Large intestine (tissue), 3 donors: ENCODE data around the gene SASH1. TPM values are rescaled to one million over a fixed set of nuclear protein-coding genes. Genes with fewer than 3 reads are reported as not detected.
A peak's percentile ranks its signal among the peaks of the same experiment; 100 is the strongest.
"Not testable (repeated sequence)": the region's sequence is repeated elsewhere in the genome, so short reads cannot be mapped to it uniquely, and the experiment has no call there.

Experiments
- DNase-seq, 2 donors: peaks; one replicate each; pipeline versions ENCODE4 v3.0.0 to v3.0.0-alpha.2; 2013
- H3K27ac ChIP-seq: one replicate; pipeline ENCODE4 v1.5.1; 2013; ENCODE audit warnings: low read length
- H3K27me3 ChIP-seq: 2 replicates; pipeline ENCODE4 v1.6.1; 2013; ENCODE audit warnings: low read length; ENCODE audit not compliant: control insufficient read depth, insufficient read depth
- H3K36me3 ChIP-seq: 2 replicates; pipeline ENCODE4 v1.6.1; 2013; ENCODE audit warnings: low read length; ENCODE audit not compliant: control insufficient read depth, insufficient read depth
- H3K4me1 ChIP-seq: one replicate; pipeline ENCODE4 v1.6.1; 2013; ENCODE audit warnings: low read length; ENCODE audit not compliant: control insufficient read depth, insufficient read depth
- H3K4me3 ChIP-seq: one replicate; pipeline ENCODE4 v1.5.1; 2013; ENCODE audit warnings: low read length
- H3K9me3 ChIP-seq: one replicate; pipeline ENCODE4 v1.6.1; 2013; ENCODE audit warnings: mild to moderate bottlenecking, low read depth, low read length, moderate library complexity; ENCODE audit not compliant: control insufficient read depth
- WGBS: methylation state at CpG from one replicate; pipeline ENCODE4 v1.1.5; 2013; ENCODE audit warnings: low lambda C conversion rate; ENCODE audit not compliant: insufficient coverage; 5-methylcytosine and 5-hydroxymethylcytosine counted together
- polyA plus RNA-seq: library from polyadenylated mRNA; unstranded; fragments of 120-200 nt; gene quantifications from one replicate; pipeline ENCODE4 v1.2.1, GENCODE V29; 2013

The SASH1 gene
- polyA plus RNA-seq, 1 donor = 15.9 TPM

DNA sequence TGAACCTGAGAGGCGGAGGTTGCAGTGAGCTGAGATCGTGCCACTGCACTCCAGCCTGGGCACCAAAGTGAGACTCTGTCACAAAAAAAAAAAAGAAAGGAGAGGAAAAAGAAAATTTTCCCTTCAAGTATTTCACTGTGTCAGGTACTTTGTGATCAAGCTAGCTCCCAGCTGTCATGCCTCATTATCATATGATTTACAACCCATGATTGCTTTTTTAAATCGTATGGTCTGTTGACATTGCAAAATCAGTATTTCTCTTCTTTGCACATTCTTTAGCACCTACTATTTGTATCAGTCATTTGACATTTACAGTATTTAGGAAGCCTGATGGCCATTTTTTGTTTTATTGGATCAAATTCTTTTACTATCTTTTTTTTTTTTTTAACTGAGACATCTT is 22.4 kb downstream of the SASH1 start:
- Histone ChIP-seq H3K27ac (no peak overlapping the region), H3K9me3 (no peaks in the 10 kb centered on the region), H3K4me1 (no peaks in the 10 kb centered on the region), H3K36me3 (no peaks in the 10 kb centered on the region), H3K27me3 (no peaks in the 10 kb centered on the region), H3K4me3 (no peak overlapping the region)
- DNase-seq = peak in 1 of 2 donors; percentile 42
- WGBS = 60% methylated on average over 2 of the region's 3 CpGs

DNA sequence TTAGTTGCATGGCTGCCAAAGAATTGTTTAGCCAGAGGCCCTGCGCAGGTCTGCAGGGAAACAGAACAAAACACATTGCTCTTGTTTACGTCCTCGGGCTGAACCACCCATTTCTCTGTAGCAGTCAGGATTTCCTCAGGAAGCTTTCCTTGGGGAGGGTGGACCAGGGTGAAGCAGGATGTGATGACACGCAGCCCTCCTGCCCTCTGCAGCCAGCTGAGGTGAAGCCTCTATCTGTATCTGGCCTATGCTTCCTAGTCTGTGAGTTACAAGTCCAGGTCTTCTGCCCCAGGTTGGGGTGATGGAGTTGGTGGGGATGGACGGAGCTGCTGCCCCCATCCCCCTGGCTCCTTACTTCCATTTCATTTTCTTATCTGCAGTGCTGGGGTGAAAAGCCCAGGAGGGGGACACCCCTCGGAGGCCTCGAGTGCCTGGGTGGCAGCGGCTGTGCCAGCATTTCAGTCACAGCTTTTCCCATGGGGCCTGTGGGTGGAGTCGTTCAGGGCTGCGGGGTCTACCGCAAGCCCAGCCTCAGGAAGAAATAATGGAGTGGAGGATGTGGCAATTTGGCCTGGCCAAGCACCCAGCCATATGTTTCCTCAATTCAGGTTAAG is 24.9 kb downstream of the SASH1 start:
- H3K9me3 ChIP-seq = no peaks in the 10 kb centered on the region
- no peak overlapping the region for H3K4me3 ChIP-seq
- DNase-seq = peak; percentile 12 to 39
- H3K4me1 ChIP-seq = no peaks in the 10 kb centered on the region
- no peaks in the 10 kb centered on the region for H3K36me3 ChIP-seq
- WGBS = 20% methylated on average over 1 of the region's 11 CpGs
- H3K27ac ChIP-seq = no peak overlapping the region
- H3K27me3 ChIP-seq = no peaks in the 10 kb centered on the region

DNA sequence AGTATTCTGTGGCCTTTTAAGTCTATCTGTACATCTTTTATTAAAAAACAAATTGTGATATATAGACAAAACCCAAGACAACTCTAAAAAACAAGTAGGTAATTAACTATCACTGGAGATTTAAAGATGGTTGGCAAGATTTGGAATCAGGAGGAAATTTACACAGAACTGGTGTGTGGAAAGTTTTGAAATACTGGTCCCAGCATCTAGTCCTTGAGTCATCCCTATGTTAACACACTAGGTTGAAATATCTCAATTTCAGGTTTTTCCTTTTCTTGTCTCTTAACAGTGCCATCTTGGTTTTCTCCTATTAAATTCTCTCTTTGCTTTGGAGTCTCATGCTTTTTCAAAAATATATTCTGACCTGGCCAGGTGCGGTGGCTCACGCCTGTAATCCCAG is 27.5 kb downstream of the SASH1 start:
- DNase-seq = no peak
- no peak overlapping the region for H3K27ac ChIP-seq
- H3K4me3 ChIP-seq = no peak overlapping the region
- no peaks in the 10 kb centered on the region for H3K4me1 ChIP-seq
- H3K27me3 ChIP-seq = no peaks in the 10 kb centered on the region
- H3K9me3 ChIP-seq = no peaks in the 10 kb centered on the region
- whole genome bisulfite sequencing = no CpG with 5 or more reads among the region's 2 CpGs
- H3K36me3 ChIP-seq = no peaks in the 10 kb centered on the region

DNA sequence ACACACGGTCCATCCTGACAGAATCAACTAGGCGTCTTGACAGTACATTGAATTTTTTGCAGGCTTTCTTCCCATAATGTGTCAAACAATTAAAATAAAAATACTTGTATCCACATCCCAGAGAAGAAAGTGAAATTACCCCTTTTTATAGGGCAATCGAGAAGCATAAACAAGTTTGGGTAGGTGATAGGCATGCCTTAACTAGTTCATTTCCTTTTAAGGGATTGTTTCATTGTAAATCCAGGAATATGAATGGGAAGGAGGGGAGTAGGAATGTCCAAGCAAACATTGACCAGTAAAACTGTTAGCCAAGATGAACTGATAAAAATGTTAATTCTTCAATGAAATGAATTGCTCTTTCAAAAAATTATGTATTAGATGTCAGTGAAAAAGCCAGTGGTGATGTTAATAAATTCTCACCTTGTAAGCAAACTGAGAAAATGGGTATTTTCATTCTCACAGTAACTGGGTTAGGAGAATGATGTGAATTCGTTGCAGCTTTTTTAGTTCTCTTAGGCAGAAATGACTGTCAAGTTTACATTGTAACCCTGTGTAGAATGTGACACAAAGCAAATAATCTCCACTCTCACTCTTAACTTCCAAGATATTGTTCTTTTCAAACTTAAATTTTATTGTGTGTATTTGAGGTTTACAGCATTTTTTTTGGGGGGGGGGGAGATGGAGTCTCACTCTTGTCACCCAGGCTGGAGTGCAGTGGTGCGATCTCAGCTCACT is 31.6 kb downstream of the SASH1 start:
- H3K27me3 ChIP-seq = no peaks in the 10 kb centered on the region
- no peak overlapping the region for H3K4me3 ChIP-seq
- H3K9me3 ChIP-seq = no peaks in the 10 kb centered on the region
- no peaks in the 10 kb centered on the region for H3K36me3 ChIP-seq
- WGBS = no CpG with 5 or more reads among the region's 5 CpGs
- no peak for DNase-seq
- no peaks in the 10 kb centered on the region for H3K4me1 ChIP-seq
- no peak overlapping the region for H3K27ac ChIP-seq

DNA sequence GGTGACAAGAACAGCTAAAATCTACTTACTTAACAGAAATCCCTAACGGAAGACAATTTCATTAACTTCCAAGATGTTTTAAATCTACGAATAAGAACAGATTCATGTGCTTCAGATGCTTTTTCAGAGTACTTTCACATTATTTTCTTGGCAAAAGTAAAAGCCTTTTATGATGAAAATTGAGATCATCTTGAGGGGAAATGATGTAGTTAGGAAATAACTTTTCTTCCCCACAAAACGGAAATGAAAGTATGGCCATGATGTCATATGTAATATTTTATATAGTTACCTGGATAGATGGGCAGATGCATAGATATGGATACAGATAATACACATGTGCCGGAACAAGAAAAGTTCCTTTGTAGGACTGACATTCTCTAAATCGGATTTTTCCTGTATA is 32.8 kb downstream of the SASH1 start:
- no peak for DNase-seq
- Histone ChIP-seq H3K4me1 (no peaks in the 10 kb centered on the region), H3K9me3 (no peaks in the 10 kb centered on the region), H3K4me3 (no peak overlapping the region), H3K27me3 (no peaks in the 10 kb centered on the region), H3K36me3 (no peaks in the 10 kb centered on the region), H3K27ac (no peak overlapping the region)
- 93% methylated on average over 2 of the region's 5 CpGs for WGBS

DNA sequence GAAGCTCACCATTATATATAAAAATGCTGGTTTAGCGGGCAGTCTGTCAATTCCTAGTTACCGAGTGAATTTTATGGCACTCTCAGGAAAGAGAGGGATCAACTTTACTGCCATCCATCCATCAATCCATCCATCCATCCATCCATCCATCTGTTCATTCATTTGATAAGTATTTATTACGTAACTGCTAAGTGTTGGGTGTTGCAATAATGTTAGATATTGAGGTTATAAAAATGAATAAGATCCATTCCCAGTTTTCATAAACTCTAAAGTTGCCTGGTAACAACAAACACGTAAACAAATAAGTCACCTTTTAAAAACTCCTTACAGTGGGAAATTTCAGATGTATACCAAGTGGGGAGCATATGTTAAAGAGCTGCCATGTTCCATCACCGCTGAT is 36.8 kb downstream of the SASH1 start:
- whole genome bisulfite sequencing = 100% methylated on average over 1 of the region's 5 CpGs
- no peak overlapping the region for H3K4me3 ChIP-seq
- H3K27ac ChIP-seq = no peak overlapping the region

DNA sequence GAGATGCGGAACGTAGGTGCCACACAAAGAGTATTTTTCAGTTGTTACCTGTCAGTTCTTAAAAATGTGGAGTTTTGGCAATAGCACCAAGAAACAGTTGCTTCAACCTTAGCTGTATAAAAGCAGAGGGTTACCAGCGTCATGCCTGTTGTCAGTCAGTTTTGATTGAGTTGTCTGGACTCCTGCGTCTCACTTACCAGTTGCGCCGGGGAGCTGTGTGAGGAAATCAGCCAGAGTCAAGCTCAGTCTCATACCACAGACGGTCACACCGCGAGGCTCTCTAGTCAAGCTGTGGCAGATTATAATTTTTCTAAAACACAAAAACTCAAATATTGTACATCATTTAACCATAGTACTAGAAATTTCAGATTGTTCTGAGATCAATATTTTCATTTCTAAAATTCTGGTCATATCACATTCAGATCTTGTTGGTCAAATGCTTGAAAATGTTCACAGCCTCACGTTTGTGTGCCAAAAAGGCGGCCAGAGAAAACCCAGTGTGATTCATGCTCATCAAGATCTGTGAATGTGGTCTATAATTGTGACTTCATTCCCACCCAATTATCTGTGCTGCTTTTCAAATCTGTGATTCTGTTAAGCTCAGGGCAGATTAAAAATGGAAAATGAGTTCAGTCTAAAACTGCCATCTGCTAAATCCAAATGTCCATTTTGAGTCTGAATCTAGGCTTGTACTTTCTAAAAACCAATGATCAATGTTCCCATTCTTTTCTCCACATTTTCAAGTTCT is 37.5 kb downstream of the SASH1 start:
- H3K27me3 ChIP-seq = no peaks in the 10 kb centered on the region
- 100% methylated on average over 2 of the region's 11 CpGs for WGBS
- H3K4me1 ChIP-seq = no peaks in the 10 kb centered on the region
- H3K36me3 ChIP-seq = no peaks in the 10 kb centered on the region
- no peak overlapping the region for H3K27ac ChIP-seq
- no peak overlapping the region for H3K4me3 ChIP-seq
- no peaks in the 10 kb centered on the region for H3K9me3 ChIP-seq
- DNase-seq = no peak

More for the DNA sequence above, 36.8 kb downstream of the SASH1 start:
- Histone ChIP-seq H3K4me1 (no peaks in the 10 kb centered on the region), H3K27me3 (no peaks in the 10 kb centered on the region), H3K36me3 (no peaks in the 10 kb centered on the region), H3K9me3 (no peaks in the 10 kb centered on the region)
- no peak for DNase-seq

DNA sequence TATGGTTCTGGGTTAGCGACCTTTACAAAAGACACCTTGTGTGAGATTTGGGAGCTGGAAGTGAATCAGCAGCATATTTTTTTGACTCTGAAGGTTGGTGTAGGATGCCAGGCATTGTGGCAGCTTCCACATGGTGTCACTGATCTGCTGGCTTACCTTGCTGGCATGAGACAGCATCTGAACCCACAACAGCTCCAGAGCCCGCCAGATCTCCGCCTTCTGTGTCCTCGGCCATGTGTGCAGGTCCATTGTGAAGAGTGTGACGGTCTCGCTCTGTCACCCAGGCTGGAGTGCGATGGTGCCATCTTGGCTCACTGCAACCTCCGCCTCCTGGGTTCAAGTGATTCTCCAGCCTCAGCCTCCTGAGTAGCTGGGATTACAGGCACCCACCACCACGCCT is 39.4 kb downstream of the SASH1 start:
- WGBS = no CpG with 5 or more reads among the region's 9 CpGs
- H3K27me3 ChIP-seq, H3K27ac ChIP-seq, DNase-seq, H3K4me1 ChIP-seq, H3K36me3 ChIP-seq, H3K9me3 ChIP-seq, H3K4me3 ChIP-seq: not testable (repeated sequence)

DNA sequence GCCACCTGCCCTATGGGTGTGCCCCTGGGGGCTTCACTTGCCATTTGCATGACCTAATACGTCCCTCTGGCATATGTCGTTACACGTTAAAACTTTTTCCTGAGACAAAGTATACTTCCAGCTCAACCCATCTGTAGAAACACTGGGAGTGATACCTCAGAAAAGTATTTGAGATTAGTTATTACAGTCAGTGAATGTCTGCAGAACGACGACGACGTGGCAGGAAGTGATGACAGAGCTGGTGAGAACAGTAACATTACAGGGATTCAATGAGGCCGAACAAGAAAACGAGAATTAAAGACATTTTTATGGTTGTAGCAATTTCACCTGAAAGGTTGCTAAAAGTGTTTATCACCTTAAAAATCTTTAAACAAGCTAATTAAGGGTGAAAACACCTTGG is 40.2 kb downstream of the SASH1 start:
- no peak overlapping the region for H3K27ac ChIP-seq
- H3K36me3 ChIP-seq = no peaks in the 10 kb centered on the region
- H3K4me1 ChIP-seq = no peaks in the 10 kb centered on the region
- no peaks in the 10 kb centered on the region for H3K27me3 ChIP-seq
- 89% methylated on average over 4 of the region's 9 CpGs for WGBS
- H3K9me3 ChIP-seq = no peaks in the 10 kb centered on the region
- no peak for DNase-seq
- no peak overlapping the region for H3K4me3 ChIP-seq

DNA sequence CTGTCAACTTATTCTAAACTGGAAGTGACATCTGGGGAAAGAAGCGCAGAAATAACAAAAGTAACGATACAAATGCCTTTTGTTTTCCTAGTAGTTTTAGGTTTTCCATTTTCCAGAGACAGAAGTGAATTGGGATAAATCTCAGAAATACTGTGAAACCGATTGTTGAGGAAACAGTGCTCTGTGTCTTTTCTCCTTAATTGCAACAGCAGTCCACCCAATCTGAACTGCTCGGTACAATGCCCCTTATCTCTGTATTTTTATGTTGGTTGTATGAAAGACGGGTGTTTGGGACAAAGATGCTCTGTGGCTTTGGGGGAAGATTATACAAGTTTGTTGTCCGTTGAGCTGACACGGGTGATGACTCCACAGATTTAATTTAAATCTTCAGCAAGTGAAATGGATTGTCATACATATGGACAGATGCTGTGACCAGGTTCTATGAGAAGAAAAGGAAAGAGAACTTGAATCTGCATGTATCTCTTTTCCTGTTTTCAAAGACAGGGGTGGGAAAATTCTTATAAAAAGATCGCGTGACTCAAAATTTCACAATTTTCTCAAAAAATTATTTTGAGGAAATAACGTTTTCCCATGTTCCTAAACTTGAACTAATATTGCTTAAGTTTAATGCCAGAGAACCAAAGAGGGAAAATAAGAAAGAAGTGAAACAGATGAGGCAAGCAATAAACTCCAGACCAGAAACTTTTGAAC is 41.2 kb downstream of the SASH1 start:
- WGBS = 100% methylated on average over 4 of the region's 10 CpGs
- H3K27ac ChIP-seq = no peak overlapping the region
- no peak for DNase-seq
- no peaks in the 10 kb centered on the region for H3K4me1 ChIP-seq
- no peak overlapping the region for H3K4me3 ChIP-seq
- H3K36me3 ChIP-seq = no peaks in the 10 kb centered on the region
- H3K27me3 ChIP-seq = no peaks in the 10 kb centered on the region
- H3K9me3 ChIP-seq = no peaks in the 10 kb centered on the region
